HepG2 (cell line): ENCODE data around the gene PSMD3. TPM values are rescaled to one million over a fixed set of nuclear protein-coding genes. Genes with fewer than 3 reads are reported as not detected.
A peak's percentile ranks its signal among the peaks of the same experiment; 100 is the strongest.

ENCODE experiments used
- ARID2 ChIP-seq: sonication (generic); formaldehyde crosslinking; IDR thresholded peaks from 2 replicates; pipeline ENCODE4 v1.8.1; 2022; ENCODE audit warnings: mild to moderate bottlenecking, missing genetic modification reagents, borderline replicate concordance
- CBX1 ChIP-seq: IDR thresholded peaks from one replicate; pipeline ENCODE4 v1.6.1; 2016; ENCODE audit warnings: antibody characterized with exemption, low read depth
- FOXK2 ChIP-seq: fragments of 450-650 bp; IDR thresholded peaks from 2 replicates; pipeline ENCODE4 v1.6.1; 2016
- HMG20B ChIP-seq: conservative IDR thresholded peaks from 2 replicates; pipeline ENCODE4 v1.6.1; 2016; ENCODE audit warnings: missing genetic modification reagents, missing compliant biosample characterization
- JUNB ChIP-seq: sonication (generic); formaldehyde crosslinking; IDR thresholded peaks from 2 replicates; pipeline ENCODE4 v1.8.0; 2022; ENCODE audit warnings: missing genetic modification reagents, mild to moderate bottlenecking, borderline replicate concordance
- NCOA5 ChIP-seq: sonication (generic); formaldehyde crosslinking; IDR thresholded peaks from 2 replicates; pipeline ENCODE4 v1.4.0; 2020; ENCODE audit warnings: missing genetic modification reagents
- PRMT3 ChIP-seq: sonication (generic); formaldehyde crosslinking; IDR thresholded peaks from 2 replicates; pipeline ENCODE4 v1.8.1; 2022; ENCODE audit warnings: low read depth, mild to moderate bottlenecking, moderate library complexity, missing genetic modification reagents, borderline replicate concordance
- RFXAP ChIP-seq: sonication (generic); formaldehyde crosslinking; IDR thresholded peaks from 2 replicates; pipeline ENCODE4 v1.4.0; 2020; ENCODE audit warnings: missing genetic modification reagents, borderline replicate concordance
- SRSF1 ChIP-seq: fragments of 200-400 bp; formaldehyde crosslinking; optimal IDR thresholded peaks from 2 replicates; pipeline ENCODE3; 2017; ENCODE audit warnings: mild to moderate bottlenecking, low read depth, low read length, moderate library complexity
- ZBTB10 ChIP-seq: sonication (generic); formaldehyde crosslinking; IDR thresholded peaks from 2 replicates; pipeline ENCODE4 v1.4.0; 2020; ENCODE audit warnings: missing genetic modification reagents, borderline replicate concordance
- ZNF615 ChIP-seq: sonication (generic); formaldehyde crosslinking; IDR thresholded peaks from 2 replicates; pipeline ENCODE4 v1.5.0; 2020; ENCODE audit warnings: mild to moderate bottlenecking, missing genetic modification reagents, borderline replicate concordance
- ZNF724P ChIP-seq: sonication (generic); formaldehyde crosslinking; IDR thresholded peaks from 2 replicates; pipeline ENCODE4 v1.8.0; 2022; ENCODE audit warnings: missing genetic modification reagents, borderline replicate concordance
- ZNF772 ChIP-seq: sonication (generic); formaldehyde crosslinking; IDR thresholded peaks from 2 replicates; pipeline ENCODE4 v1.5.0; 2020; ENCODE audit warnings: mild to moderate bottlenecking, missing genetic modification reagents
- ZNF776 ChIP-seq: sonication (generic); formaldehyde crosslinking; IDR thresholded peaks from 2 replicates; pipeline ENCODE4 v1.4.0; 2020; ENCODE audit warnings: mild to moderate bottlenecking, missing genetic modification reagents
- ZNF788 ChIP-seq: sonication (generic); formaldehyde crosslinking; IDR thresholded peaks from 2 replicates; pipeline ENCODE4 v1.5.0; 2020; ENCODE audit warnings: mild to moderate bottlenecking, missing genetic modification reagents, borderline replicate concordance
- ZNF839 ChIP-seq: sonication (generic); formaldehyde crosslinking; IDR thresholded peaks from 2 replicates; pipeline ENCODE4 v1.4.0; 2020; ENCODE audit warnings: missing genetic modification reagents, mild to moderate bottlenecking, borderline replicate concordance
- polyA plus RNA-seq, 8 experiments: library from polyadenylated mRNA; depleted of rRNA in 3 of 8; stranded (reverse) in 7 of 8; unstranded in 1 of 8; fragments of >200 nt; fragmentation: Illumina TruSeq in 4 of 8; extraction: Trizol in 4 of 8; gene quantifications; 2 replicates each; pipeline versions ENCODE4 v1.2.1 to v1.2.3, GENCODE V29; 2011 to 2016; ENCODE audit warnings: low read depth in 4 of 8, missing spikeins in 1 of 8, mixed read lengths in 1 of 8; ENCODE audit not compliant: insufficient read depth in 1 of 8
- total RNA-seq, 5 experiments: library from RNA; depleted of rRNA; stranded (reverse); fragments of >200 nt; fragmentation: Illumina TruSeq; extraction: Trizol; gene quantifications; 2 replicates each; pipeline ENCODE4 v1.2.3, GENCODE V29; 2016; ENCODE audit warnings: low read depth in 1 of 5
- TF ChIP-seq, protein P1 (sequence below): sonication (generic); formaldehyde crosslinking; conservative IDR thresholded peaks from 2 replicates; pipeline ENCODE4 v1.4.0; 2020; ENCODE audit warnings: mild to moderate bottlenecking, missing genetic modification reagents, moderate library complexity
- TF ChIP-seq, protein P2 (sequence below): sonication (generic); formaldehyde crosslinking; IDR thresholded peaks from 2 replicates; pipeline ENCODE4 v1.4.0; 2020; ENCODE audit warnings: missing genetic modification reagents, borderline replicate concordance
- TF ChIP-seq, protein P3 (sequence below): sonication (generic); formaldehyde crosslinking; IDR thresholded peaks from 2 replicates; pipeline ENCODE4 v1.8.0; 2022; ENCODE audit warnings: mild to moderate bottlenecking, missing genetic modification reagents, moderate library complexity

The PSMD3 gene
- total and polyA plus RNA-seq, 2 of the 13 experiments (the other 11 are each of a cell fraction or from before 2014, with no cell fraction given), result 97.4 to 146 TPM

- TF ChIP-seq ZBTB10 (CRISPR knock-in tag) (no peak), JUNB (no peak), ZNF615 (CRISPR knock-in tag) (no peak), ZNF772 (CRISPR knock-in tag) (no peak), SRSF1 (no peak), ZNF839 (no peak), ARID2 (CRISPR knock-in tag) (no peak), ZNF788 (no peak), RFXAP (CRISPR knock-in tag) (peak; percentile 40; the same call in 1 of the 2 replicates), ZNF776 (CRISPR knock-in tag) (peak; percentile 34; the same call in 1 of the 2 replicates), PRMT3 (CRISPR knock-in tag) (no peak), CBX1 (no peak), FOXK2 (no peak), HMG20B (CRISPR knock-in tag) (no peak), ZNF724P (CRISPR knock-in tag) (no peak), NCOA5 (CRISPR knock-in tag) (no peak)
- TF ChIP-seq, protein P1, sequence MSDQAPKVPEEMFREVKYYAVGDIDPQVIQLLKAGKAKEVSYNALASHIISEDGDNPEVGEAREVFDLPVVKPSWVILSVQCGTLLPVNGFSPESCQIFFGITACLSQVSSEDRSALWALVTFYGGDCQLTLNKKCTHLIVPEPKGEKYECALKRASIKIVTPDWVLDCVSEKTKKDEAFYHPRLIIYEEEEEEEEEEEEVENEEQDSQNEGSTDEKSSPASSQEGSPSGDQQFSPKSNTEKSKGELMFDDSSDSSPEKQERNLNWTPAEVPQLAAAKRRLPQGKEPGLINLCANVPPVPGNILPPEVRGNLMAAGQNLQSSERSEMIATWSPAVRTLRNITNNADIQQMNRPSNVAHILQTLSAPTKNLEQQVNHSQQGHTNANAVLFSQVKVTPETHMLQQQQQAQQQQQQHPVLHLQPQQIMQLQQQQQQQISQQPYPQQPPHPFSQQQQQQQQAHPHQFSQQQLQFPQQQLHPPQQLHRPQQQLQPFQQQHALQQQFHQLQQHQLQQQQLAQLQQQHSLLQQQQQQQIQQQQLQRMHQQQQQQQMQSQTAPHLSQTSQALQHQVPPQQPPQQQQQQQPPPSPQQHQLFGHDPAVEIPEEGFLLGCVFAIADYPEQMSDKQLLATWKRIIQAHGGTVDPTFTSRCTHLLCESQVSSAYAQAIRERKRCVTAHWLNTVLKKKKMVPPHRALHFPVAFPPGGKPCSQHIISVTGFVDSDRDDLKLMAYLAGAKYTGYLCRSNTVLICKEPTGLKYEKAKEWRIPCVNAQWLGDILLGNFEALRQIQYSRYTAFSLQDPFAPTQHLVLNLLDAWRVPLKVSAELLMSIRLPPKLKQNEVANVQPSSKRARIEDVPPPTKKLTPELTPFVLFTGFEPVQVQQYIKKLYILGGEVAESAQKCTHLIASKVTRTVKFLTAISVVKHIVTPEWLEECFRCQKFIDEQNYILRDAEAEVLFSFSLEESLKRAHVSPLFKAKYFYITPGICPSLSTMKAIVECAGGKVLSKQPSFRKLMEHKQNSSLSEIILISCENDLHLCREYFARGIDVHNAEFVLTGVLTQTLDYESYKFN (CRISPR knock-in tag), result no peak; the same call in 1 of the 2 replicates
- TF ChIP-seq, protein P2, sequence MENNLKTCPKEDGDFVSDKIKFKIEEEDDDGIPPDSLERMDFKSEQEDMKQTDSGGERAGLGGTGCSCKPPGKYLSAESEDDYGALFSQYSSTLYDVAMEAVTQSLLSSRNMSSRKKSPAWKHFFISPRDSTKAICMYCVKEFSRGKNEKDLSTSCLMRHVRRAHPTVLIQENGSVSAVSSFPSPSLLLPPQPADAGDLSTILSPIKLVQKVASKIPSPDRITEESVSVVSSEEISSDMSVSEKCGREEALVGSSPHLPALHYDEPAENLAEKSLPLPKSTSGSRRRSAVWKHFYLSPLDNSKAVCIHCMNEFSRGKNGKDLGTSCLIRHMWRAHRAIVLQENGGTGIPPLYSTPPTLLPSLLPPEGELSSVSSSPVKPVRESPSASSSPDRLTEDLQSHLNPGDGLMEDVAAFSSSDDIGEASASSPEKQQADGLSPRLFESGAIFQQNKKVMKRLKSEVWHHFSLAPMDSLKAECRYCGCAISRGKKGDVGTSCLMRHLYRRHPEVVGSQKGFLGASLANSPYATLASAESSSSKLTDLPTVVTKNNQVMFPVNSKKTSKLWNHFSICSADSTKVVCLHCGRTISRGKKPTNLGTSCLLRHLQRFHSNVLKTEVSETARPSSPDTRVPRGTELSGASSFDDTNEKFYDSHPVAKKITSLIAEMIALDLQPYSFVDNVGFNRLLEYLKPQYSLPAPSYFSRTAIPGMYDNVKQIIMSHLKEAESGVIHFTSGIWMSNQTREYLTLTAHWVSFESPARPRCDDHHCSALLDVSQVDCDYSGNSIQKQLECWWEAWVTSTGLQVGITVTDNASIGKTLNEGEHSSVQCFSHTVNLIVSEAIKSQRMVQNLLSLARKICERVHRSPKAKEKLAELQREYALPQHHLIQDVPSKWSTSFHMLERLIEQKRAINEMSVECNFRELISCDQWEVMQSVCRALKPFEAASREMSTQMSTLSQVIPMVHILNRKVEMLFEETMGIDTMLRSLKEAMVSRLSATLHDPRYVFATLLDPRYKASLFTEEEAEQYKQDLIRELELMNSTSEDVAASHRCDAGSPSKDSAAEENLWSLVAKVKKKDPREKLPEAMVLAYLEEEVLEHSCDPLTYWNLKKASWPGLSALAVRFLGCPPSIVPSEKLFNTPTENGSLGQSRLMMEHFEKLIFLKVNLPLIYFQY (CRISPR knock-in tag), result no peak
- TF ChIP-seq, protein P3, sequence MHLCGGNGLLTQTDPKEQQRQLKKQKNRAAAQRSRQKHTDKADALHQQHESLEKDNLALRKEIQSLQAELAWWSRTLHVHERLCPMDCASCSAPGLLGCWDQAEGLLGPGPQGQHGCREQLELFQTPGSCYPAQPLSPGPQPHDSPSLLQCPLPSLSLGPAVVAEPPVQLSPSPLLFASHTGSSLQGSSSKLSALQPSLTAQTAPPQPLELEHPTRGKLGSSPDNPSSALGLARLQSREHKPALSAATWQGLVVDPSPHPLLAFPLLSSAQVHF (CRISPR knock-in tag), result no peak
Observed at GRCh38 chr17:39951924-39952679, 28.5 kb upstream of the PSMD3 start (continued).
